Neural cell (in vitro differentiated cells): ENCODE measurements around the gene ASAP3. TPM values are rescaled to one million over a fixed set of nuclear protein-coding genes. Genes with fewer than 3 reads are reported as not detected.
"Not testable (repeated sequence)": the region's sequence is repeated elsewhere in the genome, so short reads cannot be mapped to it uniquely, and the experiment has no call there.

Source experiments
- H2AFZ ChIP-seq: fragments of 200-600, 300-800 bp; sonication (generic), shearing (Covaris generic); 2 replicates; pipeline ENCODE4 v1.6.0; 2014; ENCODE audit warnings: low read depth, mild to moderate bottlenecking, antibody characterized with exemption, low read length, moderate library complexity
- H3F3A ChIP-seq: fragments of 200-600 bp; shearing (Covaris generic); 2 replicates; pipeline ENCODE4 v1.6.1; 2016; ENCODE audit warnings: mild to moderate bottlenecking, moderate library complexity, mixed read lengths, antibody characterized with exemption, low read length; ENCODE audit not compliant: insufficient read depth, poor library complexity, severe bottlenecking
- H3K27ac ChIP-seq: fragments of 200-600, 300-800 bp; sonication (generic), shearing (Covaris generic); 2 replicates; pipeline ENCODE4 v1.5.1; 2014; ENCODE audit warnings: mild to moderate bottlenecking, low read length, moderate library complexity
- H3K27me3 ChIP-seq: fragments of 300-800, 200-600 bp; sonication (generic), shearing (Covaris generic); 2 replicates; pipeline ENCODE4 v1.6.0; 2014; ENCODE audit warnings: mild to moderate bottlenecking, low read depth, low read length, moderate library complexity; ENCODE audit not compliant: insufficient read depth
- H3K36me3 ChIP-seq: fragments of 300-800, 200-600 bp; sonication (generic), shearing (Covaris generic); 2 replicates; pipeline ENCODE4 v1.5.1; 2014; ENCODE audit warnings: mild to moderate bottlenecking, antibody characterized with exemption, low read length, moderate library complexity; ENCODE audit not compliant: insufficient read depth
- H3K4me2 ChIP-seq: fragments of 300-800, 200-600 bp; sonication (generic), shearing (Covaris generic); 2 replicates; pipeline ENCODE4 v1.6.0; 2014; ENCODE audit warnings: mild to moderate bottlenecking, low read length
- H3K4me3 ChIP-seq: fragments of 300-800, 200-600 bp; sonication (generic), shearing (Covaris generic); 2 replicates; pipeline ENCODE4 v1.5.1; 2014; ENCODE audit warnings: mild to moderate bottlenecking, low read length, moderate library complexity
- H3K79me2 ChIP-seq: fragments of 200-600 bp; shearing (Covaris generic); replicated peaks from 2 replicates; pipeline ENCODE4 v1.6.0; 2014; ENCODE audit warnings: mild to moderate bottlenecking, low read length, moderate library complexity; ENCODE audit not compliant: insufficient read depth
- H3K9ac ChIP-seq: fragments of 300-800, 200-600 bp; sonication (generic), shearing (Covaris generic); 2 replicates; pipeline ENCODE4 v1.6.1; 2016; ENCODE audit warnings: mild to moderate bottlenecking, low read length, mixed read lengths
- H3K9me2 ChIP-seq: fragments of 200-600 bp; shearing (Covaris generic); 2 replicates; pipeline ENCODE4 v1.6.1; 2016; ENCODE audit warnings: mild to moderate bottlenecking, low read length, mixed read lengths; ENCODE audit not compliant: insufficient read depth
- H3K9me3 ChIP-seq: fragments of 200-600, 300-800 bp; sonication (generic), shearing (Covaris generic); 2 replicates; pipeline ENCODE4 v1.6.1; 2016; ENCODE audit warnings: mild to moderate bottlenecking, mixed run types, low read length, moderate library complexity, mixed read lengths
- H4K20me1 ChIP-seq: fragments of 200-600 bp; shearing (Covaris generic); 2 replicates; pipeline ENCODE4 v1.6.1; 2016; ENCODE audit warnings: mild to moderate bottlenecking, mixed run types; ENCODE audit not compliant: insufficient read depth
- EP300 ChIP-seq: fragments of 450-650 bp; conservative IDR thresholded peaks from 2 replicates; pipeline ENCODE4 v1.6.1; 2014; ENCODE audit warnings: antibody characterized with exemption, mild to moderate bottlenecking, moderate library complexity; ENCODE audit not compliant: poor library complexity, severe bottlenecking
- EZH2 ChIP-seq: fragments of 200-600, 300-800 bp; shearing (Covaris generic), sonication (generic); IDR thresholded peaks from 2 replicates; pipeline ENCODE4 v1.6.1; 2014; ENCODE audit warnings: antibody characterized with exemption, low read length, borderline replicate concordance, mild to moderate bottlenecking; ENCODE audit not compliant: insufficient read depth, poor library complexity, severe bottlenecking
- MXI1 ChIP-seq: fragments of 450-650 bp; conservative IDR thresholded peaks from 2 replicates; pipeline ENCODE4 v1.6.1; 2014; ENCODE audit warnings: antibody characterized with exemption, mild to moderate bottlenecking; ENCODE audit not compliant: poor library complexity, severe bottlenecking
- POLR2AphosphoS5 ChIP-seq: IDR thresholded peaks from 2 replicates; pipeline ENCODE4 v1.6.1; 2012
- RAD21 ChIP-seq: fragments of 450-650 bp; conservative IDR thresholded peaks from 2 replicates; pipeline ENCODE4 v1.6.1; 2014; ENCODE audit warnings: antibody characterized with exemption, mild to moderate bottlenecking, moderate library complexity
- SMC3 ChIP-seq: fragments of 450-650 bp; conservative IDR thresholded peaks from 2 replicates; pipeline ENCODE4 v1.6.1; 2014; ENCODE audit warnings: antibody characterized with exemption, mild to moderate bottlenecking, moderate library complexity; ENCODE audit not compliant: poor library complexity
- TAF1 ChIP-seq: IDR thresholded peaks from 2 replicates; pipeline ENCODE4 v1.6.1; 2012; ENCODE audit warnings: low read depth
- polyA plus RNA-seq: library from polyadenylated mRNA; depleted of rRNA; stranded (reverse); fragments of >200 nt; gene quantifications from 2 replicates; pipeline ENCODE4 v1.2.3, GENCODE V29; 2014
- TF ChIP-seq, protein P1 (sequence below): IDR thresholded peaks from 2 replicates; pipeline ENCODE4 v1.6.1; 2012; ENCODE audit warnings: borderline replicate concordance
- TF ChIP-seq, protein P2 (sequence below): fragments of 450-650 bp; IDR thresholded peaks from 2 replicates; pipeline ENCODE4 v1.5.1; 2014; ENCODE audit warnings: antibody characterized with exemption, mild to moderate bottlenecking, moderate library complexity; ENCODE audit not compliant: poor library complexity, severe bottlenecking

Gene ASAP3
- polyA plus RNA-seq, 1 donor from 2014 or later = 24.9 TPM

DNA sequence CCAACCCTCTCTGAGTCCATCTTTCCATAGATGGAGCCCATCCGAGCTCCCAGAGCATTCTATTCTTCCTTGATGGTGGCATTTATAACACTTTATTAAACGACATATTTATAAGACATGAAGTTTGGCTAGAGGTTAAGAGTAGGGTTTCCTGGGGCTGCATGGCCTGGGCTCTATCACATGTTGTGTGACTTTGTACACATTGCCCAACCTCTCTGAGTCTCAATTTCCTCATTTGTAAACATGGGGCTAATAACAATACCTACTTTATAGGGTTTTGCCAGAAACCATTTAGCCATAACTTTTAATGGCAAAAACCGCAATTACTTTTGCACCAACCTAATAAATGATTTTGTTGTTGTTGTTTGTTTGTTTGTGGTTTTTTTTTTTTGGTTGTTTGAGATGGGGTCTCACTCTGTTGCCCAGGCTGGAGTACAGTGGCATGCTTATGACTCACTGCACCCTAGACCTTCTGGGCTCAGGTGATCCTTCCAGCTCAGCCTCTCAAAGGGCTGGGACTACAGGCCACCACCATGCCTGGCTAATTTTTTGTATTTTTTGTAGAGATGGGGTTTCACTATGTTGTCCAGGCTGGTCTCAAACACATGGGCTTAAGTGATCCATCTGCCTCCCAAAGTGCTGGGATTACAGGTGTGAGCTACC is 13.9 kb upstream of the ASAP3 start:
- no peak overlapping the region for H3K9ac ChIP-seq
- no peak overlapping the region for H3K4me2 ChIP-seq
- H2AFZ ChIP-seq = no peak overlapping the region
- no peaks in the 10 kb centered on the region for H4K20me1 ChIP-seq
- H3K27ac ChIP-seq = no peak overlapping the region
- no peaks in the 10 kb centered on the region for H3K36me3 ChIP-seq
- H3K79me2 ChIP-seq = no peaks in the 10 kb centered on the region
- H3K9me2 ChIP-seq = no peaks in the 10 kb centered on the region
- H3K9me3 ChIP-seq = no peaks in the 10 kb centered on the region
- no peak overlapping the region for H3K4me3 ChIP-seq
- no peak for TF ChIP-seq POLR2AphosphoS5
- TF ChIP-seq MXI1 = no peak
- no peak for TF ChIP-seq EP300
- TF ChIP-seq, protein P1, sequence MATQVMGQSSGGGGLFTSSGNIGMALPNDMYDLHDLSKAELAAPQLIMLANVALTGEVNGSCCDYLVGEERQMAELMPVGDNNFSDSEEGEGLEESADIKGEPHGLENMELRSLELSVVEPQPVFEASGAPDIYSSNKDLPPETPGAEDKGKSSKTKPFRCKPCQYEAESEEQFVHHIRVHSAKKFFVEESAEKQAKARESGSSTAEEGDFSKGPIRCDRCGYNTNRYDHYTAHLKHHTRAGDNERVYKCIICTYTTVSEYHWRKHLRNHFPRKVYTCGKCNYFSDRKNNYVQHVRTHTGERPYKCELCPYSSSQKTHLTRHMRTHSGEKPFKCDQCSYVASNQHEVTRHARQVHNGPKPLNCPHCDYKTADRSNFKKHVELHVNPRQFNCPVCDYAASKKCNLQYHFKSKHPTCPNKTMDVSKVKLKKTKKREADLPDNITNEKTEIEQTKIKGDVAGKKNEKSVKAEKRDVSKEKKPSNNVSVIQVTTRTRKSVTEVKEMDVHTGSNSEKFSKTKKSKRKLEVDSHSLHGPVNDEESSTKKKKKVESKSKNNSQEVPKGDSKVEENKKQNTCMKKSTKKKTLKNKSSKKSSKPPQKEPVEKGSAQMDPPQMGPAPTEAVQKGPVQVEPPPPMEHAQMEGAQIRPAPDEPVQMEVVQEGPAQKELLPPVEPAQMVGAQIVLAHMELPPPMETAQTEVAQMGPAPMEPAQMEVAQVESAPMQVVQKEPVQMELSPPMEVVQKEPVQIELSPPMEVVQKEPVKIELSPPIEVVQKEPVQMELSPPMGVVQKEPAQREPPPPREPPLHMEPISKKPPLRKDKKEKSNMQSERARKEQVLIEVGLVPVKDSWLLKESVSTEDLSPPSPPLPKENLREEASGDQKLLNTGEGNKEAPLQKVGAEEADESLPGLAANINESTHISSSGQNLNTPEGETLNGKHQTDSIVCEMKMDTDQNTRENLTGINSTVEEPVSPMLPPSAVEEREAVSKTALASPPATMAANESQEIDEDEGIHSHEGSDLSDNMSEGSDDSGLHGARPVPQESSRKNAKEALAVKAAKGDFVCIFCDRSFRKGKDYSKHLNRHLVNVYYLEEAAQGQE = no peak
- TF ChIP-seq EZH2 = no peak
- TF ChIP-seq RAD21 = no peak
- TF ChIP-seq, protein P2, sequence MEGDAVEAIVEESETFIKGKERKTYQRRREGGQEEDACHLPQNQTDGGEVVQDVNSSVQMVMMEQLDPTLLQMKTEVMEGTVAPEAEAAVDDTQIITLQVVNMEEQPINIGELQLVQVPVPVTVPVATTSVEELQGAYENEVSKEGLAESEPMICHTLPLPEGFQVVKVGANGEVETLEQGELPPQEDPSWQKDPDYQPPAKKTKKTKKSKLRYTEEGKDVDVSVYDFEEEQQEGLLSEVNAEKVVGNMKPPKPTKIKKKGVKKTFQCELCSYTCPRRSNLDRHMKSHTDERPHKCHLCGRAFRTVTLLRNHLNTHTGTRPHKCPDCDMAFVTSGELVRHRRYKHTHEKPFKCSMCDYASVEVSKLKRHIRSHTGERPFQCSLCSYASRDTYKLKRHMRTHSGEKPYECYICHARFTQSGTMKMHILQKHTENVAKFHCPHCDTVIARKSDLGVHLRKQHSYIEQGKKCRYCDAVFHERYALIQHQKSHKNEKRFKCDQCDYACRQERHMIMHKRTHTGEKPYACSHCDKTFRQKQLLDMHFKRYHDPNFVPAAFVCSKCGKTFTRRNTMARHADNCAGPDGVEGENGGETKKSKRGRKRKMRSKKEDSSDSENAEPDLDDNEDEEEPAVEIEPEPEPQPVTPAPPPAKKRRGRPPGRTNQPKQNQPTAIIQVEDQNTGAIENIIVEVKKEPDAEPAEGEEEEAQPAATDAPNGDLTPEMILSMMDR = no peak
- TF ChIP-seq TAF1 = no peak
- no peak for TF ChIP-seq SMC3
- H3K27me3 ChIP-seq = no peaks in the 10 kb centered on the region
- no peaks in the 10 kb centered on the region for H3F3A ChIP-seq

DNA sequence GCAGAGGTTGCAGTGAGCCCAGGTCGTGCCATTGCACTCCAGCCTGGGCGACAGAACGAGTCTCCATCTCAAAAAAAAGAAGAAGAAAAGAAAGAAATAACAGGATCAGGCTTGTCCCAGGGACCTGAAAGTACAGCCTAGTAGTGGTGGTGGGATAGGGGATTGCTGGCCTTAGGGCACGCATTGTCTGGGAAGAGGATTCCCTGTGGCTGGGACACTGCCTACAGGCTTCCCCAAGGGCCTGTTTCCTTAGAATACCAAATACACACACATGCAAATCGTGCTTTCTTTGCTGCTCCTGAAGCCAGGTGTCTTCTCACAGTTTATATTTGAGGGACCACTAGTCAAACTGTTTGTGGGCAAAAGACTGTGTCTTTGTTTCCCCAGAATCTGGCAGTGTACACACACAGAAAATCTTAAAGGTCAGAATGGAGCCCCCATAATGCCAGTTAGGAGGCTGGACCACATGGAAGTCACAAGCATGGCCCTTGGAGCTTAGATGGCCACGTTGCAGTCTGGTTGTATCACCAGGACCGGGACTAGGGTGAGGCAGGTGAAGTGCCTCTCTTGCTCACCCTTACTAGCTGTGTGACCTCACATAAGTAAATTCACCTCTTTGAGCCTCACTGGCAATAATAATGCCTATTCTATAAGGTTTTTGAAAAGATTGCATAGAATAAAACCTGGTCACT is 12.7 kb upstream of the ASAP3 start:
- H2AFZ ChIP-seq = no peak overlapping the region
- no peak overlapping the region for H3K9ac ChIP-seq
- H3K27ac ChIP-seq = no peak overlapping the region
- no peak overlapping the region for H3K4me3 ChIP-seq
- no peaks in the 10 kb centered on the region for H3K9me3 ChIP-seq
- H3K79me2 ChIP-seq = no peaks in the 10 kb centered on the region
- no peaks in the 10 kb centered on the region for H3K9me2 ChIP-seq
- H3K36me3 ChIP-seq = no peaks in the 10 kb centered on the region
- H3K27me3 ChIP-seq = no peaks in the 10 kb centered on the region
- H3K4me2 ChIP-seq = no peak overlapping the region
- TF ChIP-seq, protein P1 = no peak
- TF ChIP-seq EZH2 (no peak), MXI1 (no peak), EP300 (no peak), SMC3 (no peak), TAF1 (no peak), RAD21 (no peak), POLR2AphosphoS5 (no peak)
- TF ChIP-seq, protein P2 = no peak
- H4K20me1 ChIP-seq = no peaks in the 10 kb centered on the region
- H3F3A ChIP-seq = no peaks in the 10 kb centered on the region

DNA sequence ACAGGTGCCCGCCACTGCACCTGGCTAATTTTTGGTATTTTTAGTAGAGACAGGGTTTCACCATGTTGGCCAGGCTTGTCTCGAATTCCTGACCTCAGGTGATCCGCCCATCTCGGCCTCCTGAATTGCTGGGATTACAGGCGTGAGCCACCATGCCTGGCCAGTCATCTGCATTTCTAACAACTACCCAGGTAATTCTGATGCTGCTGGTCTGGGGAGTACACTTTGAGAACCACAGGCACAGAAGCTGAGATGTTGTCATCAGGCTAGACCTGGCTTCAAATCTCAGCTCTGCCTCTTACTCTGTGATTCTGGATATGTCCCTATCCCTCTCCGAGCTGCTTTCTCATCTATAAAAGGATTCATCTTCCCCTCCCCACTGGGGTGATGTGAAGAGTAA is 10.9 kb upstream of the ASAP3 start:
- H3K4me3 ChIP-seq, H2AFZ ChIP-seq, H3K27me3 ChIP-seq, H3F3A ChIP-seq, H3K9me3 ChIP-seq, H3K4me2 ChIP-seq, H3K79me2 ChIP-seq, H3K36me3 ChIP-seq, H4K20me1 ChIP-seq, H3K27ac ChIP-seq, H3K9me2 ChIP-seq, H3K9ac ChIP-seq: not testable (repeated sequence)
